H1 (cell line): ENCODE measurements around the gene OLFM1. TPM values are rescaled to one million over a fixed set of nuclear protein-coding genes. Genes with fewer than 3 reads are reported as not detected.

ENCODE experiments used
- CTCF ChIA-PET: fragments of 300-600 bp; sonication (Branson Sonifier 250); formaldehyde crosslinking; loops from one replicate; lab custom pipeline; 2021; ENCODE audit not compliant: partially characterized antibody; lab: Charles Lee
- POLR2A ChIA-PET: fragments of 300-600 bp; sonication (Branson Sonifier 250); formaldehyde crosslinking; loops from one replicate; lab custom pipeline; 2021; ENCODE audit warnings: inconsistent platforms; ENCODE audit not compliant: partially characterized antibody; lab: Charles Lee
- DNase-seq, 2 experiments: peaks; one replicate each; pipeline versions ENCODE4 v3.0.0 to v3.0.0-alpha.2; 2010 to 2022; ENCODE audit warnings: low spot score in 2 of 2, low read depth in 1 of 2, mixed read lengths in 1 of 2
- FAIRE-seq: peaks from 2 replicates; lab custom pipeline; 2011; peaks lifted over from hg19 to GRCh38; lab: Jason Lieb, UNC
- H2AFZ ChIP-seq: 2 replicates; pipeline ENCODE4 v1.8.1; 2012; ENCODE audit warnings: low read length, inconsistent platforms
- H2AK5ac ChIP-seq: 2 replicates; pipeline ENCODE4 v1.6.1; 2013; ENCODE audit warnings: low read depth, low read length
- H2BK120ac ChIP-seq: replicated peaks from 2 replicates; pipeline ENCODE3; 2013; ENCODE audit warnings: low read depth, low read length, inconsistent platforms
- H2BK12ac ChIP-seq: 2 replicates; pipeline ENCODE4 v1.6.1; 2013; ENCODE audit warnings: low read depth, low read length
- H2BK15ac ChIP-seq: 2 replicates; pipeline ENCODE4 v1.6.1; 2013; ENCODE audit warnings: low read length
- H2BK20ac ChIP-seq: 2 replicates; pipeline ENCODE4 v1.6.1; 2013; ENCODE audit warnings: low read length
- H2BK5ac ChIP-seq: 2 replicates; pipeline ENCODE4 v1.6.1; 2013; ENCODE audit warnings: low read depth, low read length
- H3K14ac ChIP-seq: 2 replicates; pipeline ENCODE4 v1.6.1; 2013; ENCODE audit warnings: inconsistent platforms; ENCODE audit not compliant: insufficient read length
- H3K18ac ChIP-seq: 2 replicates; pipeline ENCODE4 v1.6.1; 2013; ENCODE audit warnings: low read length; ENCODE audit errors: extremely low read depth
- H3K23ac ChIP-seq: 2 replicates; pipeline ENCODE4 v1.6.1; 2013; ENCODE audit warnings: inconsistent platforms; ENCODE audit not compliant: insufficient read length
- H3K23me2 ChIP-seq: 2 replicates; pipeline ENCODE4 v1.6.1; 2013; ENCODE audit warnings: low read depth, low read length
- H3K27ac ChIP-seq: 2 replicates; pipeline ENCODE4 v1.6.1; 2011; ENCODE audit warnings: low read depth, low read length, inconsistent platforms
- H3K27me3 ChIP-seq, 4 experiments: replicated peaks in 1 of 4; 1 replicate in 1 of 4; 2 replicates in 3 of 4; pipeline versions ENCODE4 v1.6.1 to v1.8.1; 2011 to 2013; ENCODE audit warnings: low read length in 3 of 4, mild to moderate bottlenecking in 3 of 4, inconsistent platforms in 2 of 4, mixed read lengths in 2 of 4, moderate library complexity in 1 of 4; ENCODE audit not compliant: control insufficient read depth in 3 of 4, insufficient read depth in 3 of 4; ENCODE audit errors: extremely low read depth in 1 of 4
- H3K36me3 ChIP-seq, 4 experiments: 2 replicates each; pipeline versions ENCODE4 v1.6.1 to v1.8.1; 2011 to 2013; ENCODE audit warnings: mild to moderate bottlenecking in 4 of 4, low read length in 3 of 4, moderate library complexity in 2 of 4, control low read depth in 1 of 4, inconsistent platforms in 1 of 4; ENCODE audit not compliant: insufficient read depth in 4 of 4, control insufficient read depth in 2 of 4
- H3K4ac ChIP-seq: replicated peaks from 2 replicates; pipeline ENCODE3; 2013; ENCODE audit warnings: low read length, low read depth, mixed read lengths, inconsistent platforms; ENCODE audit not compliant: insufficient read length
- H3K4me1 ChIP-seq, 4 experiments: replicated peaks in 1 of 4; 1 replicate in 1 of 4; 2 replicates in 3 of 4; pipeline versions ENCODE4 v1.6.1 to v1.8.1; 2011 to 2013; ENCODE audit warnings: low read length in 3 of 4, inconsistent platforms in 2 of 4, mixed read lengths in 1 of 4; ENCODE audit not compliant: insufficient read depth in 4 of 4, control insufficient read depth in 3 of 4
- H3K4me2 ChIP-seq, 2 experiments: 2 replicates each; pipeline versions ENCODE4 v1.6.1 to v1.8.1; 2011 to 2013; ENCODE audit warnings: low read depth in 2 of 2, low read length in 2 of 2, control low read depth in 1 of 2, inconsistent platforms in 1 of 2, mild to moderate bottlenecking in 1 of 2; ENCODE audit not compliant: insufficient read depth in 1 of 2
- H3K4me3 ChIP-seq, 4 experiments: fragments of 200-600, 300-600 bp in 1 of 4; sonication (generic), shearing (Covaris generic), sonication (Bioruptor Twin) in 1 of 4; 2 replicates each; pipeline versions ENCODE4 v1.5.1 to v1.8.1; 2011 to 2016; ENCODE audit warnings: low read length in 4 of 4, low read depth in 3 of 4, control low read depth in 2 of 4, inconsistent platforms in 2 of 4, mild to moderate bottlenecking in 2 of 4, mixed read lengths in 1 of 4, moderate library complexity in 1 of 4; ENCODE audit not compliant: insufficient read depth in 2 of 4; ENCODE audit errors: extremely low read depth in 1 of 4
- H3K56ac ChIP-seq: replicated peaks from 2 replicates; pipeline ENCODE3; 2013; ENCODE audit warnings: low read depth, mild to moderate bottlenecking, mixed read lengths, low read length, inconsistent platforms; ENCODE audit not compliant: insufficient read length
- H3K79me1 ChIP-seq: 2 replicates; pipeline ENCODE4 v1.6.1; 2013; ENCODE audit warnings: low read depth, low read length, control low read depth
- H3K79me2 ChIP-seq, 2 experiments: 2 replicates each; pipeline versions ENCODE4 v1.6.1 to v1.8.1; 2012 to 2013; ENCODE audit warnings: low read length in 2 of 2, mild to moderate bottlenecking in 2 of 2, inconsistent platforms in 1 of 2; ENCODE audit not compliant: insufficient read depth in 2 of 2, control insufficient read depth in 1 of 2
- H3K9ac ChIP-seq, 4 experiments: replicated peaks in 1 of 4; 1 replicate in 1 of 4; 2 replicates in 3 of 4; pipeline versions ENCODE4 v1.6.1 to v1.8.1; 2011 to 2013; ENCODE audit warnings: low read depth in 3 of 4, low read length in 3 of 4, control low read depth in 2 of 4, mild to moderate bottlenecking in 2 of 4, moderate library complexity in 2 of 4, inconsistent platforms in 1 of 4; ENCODE audit errors: extremely low read depth in 1 of 4
- H3K9me3 ChIP-seq, 2 experiments: 2 replicates each; pipeline versions ENCODE4 v1.6.1 to v1.8.1; 2012 to 2013; ENCODE audit warnings: mild to moderate bottlenecking in 2 of 2, moderate library complexity in 2 of 2, control low read depth in 1 of 2, inconsistent platforms in 1 of 2, low read depth in 1 of 2, low read length in 1 of 2, mixed read lengths in 1 of 2; ENCODE audit not compliant: insufficient read depth in 2 of 2
- H4K20me1 ChIP-seq, 2 experiments: replicated peaks in 1 of 2; 2 replicates each; pipeline versions ENCODE3 to v1.8.1; 2011 to 2013; ENCODE audit warnings: inconsistent platforms in 2 of 2, low read length in 2 of 2, mild to moderate bottlenecking in 1 of 2; ENCODE audit not compliant: insufficient read depth in 2 of 2, control insufficient read depth in 1 of 2
- H4K5ac ChIP-seq: 2 replicates; pipeline ENCODE4 v1.6.1; 2013; ENCODE audit warnings: low read length, low read depth, mixed read lengths, inconsistent platforms; ENCODE audit not compliant: insufficient read length
- H4K8ac ChIP-seq: 2 replicates; pipeline ENCODE4 v1.8.0; 2013; ENCODE audit warnings: mild to moderate bottlenecking, moderate library complexity, low read length, inconsistent platforms; ENCODE audit not compliant: insufficient read depth; ENCODE audit errors: extremely low read depth
- H4K91ac ChIP-seq: replicated peaks from 2 replicates; pipeline ENCODE3; 2013; ENCODE audit warnings: low read length, mixed read lengths, inconsistent platforms; ENCODE audit not compliant: insufficient read length
- CREB1 ChIP-seq: IDR thresholded peaks from 2 replicates; pipeline ENCODE4 v1.6.1; 2012; ENCODE audit warnings: inconsistent platforms
- NRF1 ChIP-seq: IDR thresholded peaks from 2 replicates; pipeline ENCODE4 v1.6.1; 2011; ENCODE audit warnings: mild to moderate bottlenecking, low read depth, low read length, improper control_type of control experiment
- WGBS, 2 experiments: shearing (Covaris generic) in 1 of 2; methylation state at CpG; one replicate each; pipeline versions ENCODE4 v1.1.6 to v1.1.7; 2013 to 2015; ENCODE audit warnings: low lambda C conversion rate in 2 of 2, mixed read lengths in 2 of 2, inconsistent platforms in 1 of 2, low coverage in 1 of 2, missing lambda C conversion rate in 1 of 2; ENCODE audit not compliant: insufficient replicate concordance in 2 of 2, insufficient coverage in 1 of 2, insufficient read length in 1 of 2; ENCODE audit errors: extremely low coverage in 1 of 2, missing lambda C conversion rate in 1 of 2; 5-methylcytosine and 5-hydroxymethylcytosine counted together
- polyA plus RNA-seq, 7 experiments: library from polyadenylated mRNA; depleted of rRNA in 3 of 7; stranded (reverse) in 5 of 7; unstranded in 2 of 7; fragments of >200 nt in 5 of 7; fragments of 200-250 nt in 2 of 7; gene quantifications; 1 replicate in 5 of 7; 2 replicates in 1 of 7; 4 replicates in 1 of 7; pipeline versions ENCODE4 v1.2.1 to v1.2.3, GENCODE V29; 2011 to 2013; ENCODE audit warnings: missing spikeins in 2 of 7, mixed read lengths in 2 of 7
- total RNA-seq: library from RNA; stranded (reverse); fragmentation: NEBNext Ultra II Directional; extraction: Animal tissue kit (Norgen Biotek cat#: 25700); gene quantifications from 2 replicates; pipeline ENCODE4 v1.2.1, GENCODE V29; 2021

OLFM1 gene
- total and polyA plus RNA-seq, 2 of the 8 experiments (the other 6 are each of a cell fraction or from before 2014, with no cell fraction given): 53.0 to 53.4 TPM

- 0 out of 2 replicates have a peak, but pooled peaks have one; percentile 60 for TF ChIP-seq CREB1
- TF ChIP-seq NRF1: no peak
- FAIRE-seq (no peak), DNase-seq (no peak)
- H4K8ac ChIP-seq: no peak overlapping the region
- H3K23me2 ChIP-seq: peaks cover 8% of the 10 kb centered on the region; the same call in 1 of the 2 replicates
- no peak overlapping the region for H3K14ac ChIP-seq
- H3K4me2 ChIP-seq: peak overlapping the region; percentile 83 to 87
- no peak overlapping the region for H3K4ac ChIP-seq
- H2BK15ac ChIP-seq: no peak overlapping the region
- no peak overlapping the region for H3K9ac ChIP-seq
- no peak overlapping the region for H3K56ac ChIP-seq
- CTCF ChIA-PET: interaction anchor here (0.6 to 3.0 kb wide), 6 partner anchors 12 to 431 kb away, joined by 3 to 16 read pairs (median 3); no protein-coding TSS in a partner anchor
- no peak overlapping the region for H3K23ac ChIP-seq
- H3K9me3 ChIP-seq: no peaks in the 10 kb centered on the region
- H3K4me3 ChIP-seq: peak overlapping the region; percentile 52 to 85 (median 54); a peak in 5 of 8 replicates
- H3K36me3 ChIP-seq: no peaks in the 10 kb centered on the region
- no peak overlapping the region for H2AFZ ChIP-seq
- no peak overlapping the region for H4K5ac ChIP-seq
- H4K91ac ChIP-seq: no peak overlapping the region
- H3K4me1 ChIP-seq: peaks cover 0 to 17% (median 12%) of the 10 kb centered on the region in 4 experiments; a peak in 6 of 7 replicates
- peaks cover 2% of the 10 kb centered on the region for H3K79me1 ChIP-seq
- H3K27me3 ChIP-seq: peaks cover 0 to 20% (median 17%) of the 10 kb centered on the region in 4 experiments; a peak in 6 of 7 replicates
- no peak overlapping the region for H2BK20ac ChIP-seq
- H2BK5ac ChIP-seq: no peak overlapping the region
- no peak overlapping the region for H2BK12ac ChIP-seq
- no peak overlapping the region for H3K18ac ChIP-seq
- H2AK5ac ChIP-seq: no peak overlapping the region
- POLR2A ChIA-PET: no interaction called here
- no peak overlapping the region for H3K27ac ChIP-seq
- H3K79me2 ChIP-seq: no peaks in the 10 kb centered on the region
- no peak overlapping the region for H2BK120ac ChIP-seq
- 70% methylated on average over 13 of the region's 19 CpGs; no CpG with 5 or more reads in 1 of the 2 experiments for WGBS, 2 experiments
- H4K20me1 ChIP-seq: peaks cover 2 to 16% of the 10 kb centered on the region in 2 experiments
Observed at GRCh38 chr9:135074354-135075233, 12.9 kb upstream of the OLFM1 start.
